Kidney glomerular epithelial cell (primary cell): ENCODE measurements around the gene CDC42BPB.

Source experiments
- DNase-seq: peaks from one replicate; lab custom pipeline; 2025; lab: John Stamatoyannopoulos, UW

Gene CDC42BPB

GRCh38 chr14:103057372-103058163 lies at the start of gene CDC42BPB:
TSS of gene CDC42BPB (minus strand) at chr14:103057549. CDS start at chr14:103057173, 376 bp downstream.
- peak; percentile 82 for DNase-seq

- no peak for DNase-seq
These were observed 48.3 kb upstream of the CDC42BPB start for GRCh38 chr14:103105580-103106150.

- DNase-seq = peak; percentile 65
These were observed 47.5 kb upstream of the CDC42BPB start for GRCh38 chr14:103104654-103105452.

GRCh38 chr14:103104389-103104653 lies 47.0 kb upstream of the CDC42BPB start:
- no peak for DNase-seq

- DNase-seq = no peak
These were observed 46.4 kb upstream of the CDC42BPB start for GRCh38 chr14:103103461-103104388.

DNA sequence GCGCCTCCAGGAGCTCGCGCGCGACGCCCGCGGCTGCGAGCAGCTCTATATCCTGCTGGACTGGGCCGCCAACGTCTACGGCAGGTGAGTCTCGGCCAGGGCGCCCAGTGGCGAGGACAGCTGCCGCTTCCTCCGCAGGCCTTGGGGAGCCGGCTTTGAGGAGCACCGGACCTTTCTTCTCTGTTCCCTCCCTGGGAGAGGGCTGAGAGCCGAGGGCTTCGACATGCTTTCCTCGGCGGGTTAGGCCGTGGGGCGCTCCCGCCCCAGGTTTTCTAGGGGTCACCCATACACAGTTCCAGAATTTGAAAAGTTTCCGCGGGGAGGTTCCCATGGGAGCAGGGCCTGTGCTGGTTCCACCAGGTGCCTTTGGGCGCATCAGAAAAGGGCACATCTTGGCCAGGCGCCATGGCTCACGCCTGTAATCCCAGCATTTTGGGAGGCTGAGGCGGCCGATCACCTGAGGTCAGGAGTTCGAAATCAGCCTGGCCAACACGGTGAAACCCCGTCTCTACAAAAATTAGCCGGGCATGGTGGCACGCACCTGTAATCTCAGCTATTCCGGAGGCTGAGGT lies 45.4 kb upstream of the CDC42BPB start:
- DNase-seq = no peak

DNA sequence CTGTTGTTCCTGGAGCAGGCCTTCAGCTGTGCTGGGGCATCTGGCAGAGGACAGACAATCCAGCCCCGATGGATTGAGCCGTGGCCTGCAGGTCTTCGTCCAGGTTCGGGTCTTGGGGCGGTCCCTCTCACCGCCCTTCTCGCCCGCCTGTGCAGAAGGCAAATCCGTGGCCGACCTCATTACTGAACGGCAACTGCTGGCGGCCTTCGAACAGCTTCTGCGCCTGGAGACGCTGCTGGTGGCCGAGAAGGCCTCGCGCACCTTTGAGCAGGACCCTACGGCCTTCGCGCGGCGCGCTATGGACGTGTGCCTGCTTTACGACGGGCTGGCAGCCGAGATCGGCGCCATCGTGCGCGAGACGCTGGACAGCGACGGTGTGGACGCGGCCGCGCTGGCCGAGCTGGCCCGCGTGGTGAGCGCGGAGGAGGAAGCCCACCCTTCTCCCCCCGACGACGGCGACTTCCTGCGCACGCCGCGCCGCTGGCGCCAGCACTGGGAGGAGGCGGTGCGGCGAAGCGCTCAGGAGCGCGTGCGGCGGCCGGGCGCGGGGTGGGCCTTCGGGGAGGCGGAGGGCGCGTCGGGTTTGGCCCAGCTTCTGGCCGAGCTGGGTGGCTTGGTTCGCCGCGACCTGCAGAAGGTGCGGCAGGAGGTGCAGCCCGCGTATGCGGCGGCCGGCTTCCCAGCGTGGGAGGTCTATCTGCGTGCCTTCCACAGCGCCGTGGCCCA lies 44.8 kb upstream of the CDC42BPB start:
- DNase-seq = no peak

DNA sequence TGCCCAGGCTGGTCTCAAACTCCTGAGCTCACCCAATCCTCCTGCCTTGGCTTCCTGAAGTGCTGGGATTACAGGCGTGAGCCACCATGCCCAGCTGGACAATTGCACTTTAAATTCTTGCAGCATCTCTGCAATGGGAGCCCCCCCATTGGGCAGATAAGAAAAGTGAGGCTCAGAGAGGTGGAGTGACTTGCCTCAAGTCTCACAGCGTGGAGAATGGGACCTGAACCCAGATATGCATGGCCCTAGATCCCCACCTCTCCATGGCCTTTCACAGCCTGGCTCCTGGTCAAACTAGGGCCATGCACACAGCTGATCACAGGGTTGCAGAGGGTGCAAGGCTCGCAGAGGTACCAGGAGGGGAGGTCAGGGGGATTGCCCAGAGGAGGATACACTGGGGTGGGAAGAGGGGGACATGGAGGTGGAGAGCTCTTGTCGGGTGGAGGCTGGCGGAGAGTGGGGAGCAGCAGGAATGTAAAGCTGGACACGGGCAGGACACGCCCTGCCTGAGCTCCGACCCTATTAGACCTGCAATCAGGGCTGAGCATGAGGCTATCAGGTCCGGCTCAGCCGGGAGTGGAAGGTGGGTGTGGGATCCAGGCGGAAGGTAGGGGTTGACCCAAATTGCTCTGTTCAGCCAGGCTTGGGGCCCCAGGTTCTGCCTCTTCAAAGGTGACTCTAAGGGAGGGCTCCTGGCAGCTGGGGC lies 44.1 kb upstream of the CDC42BPB start:
- no peak for DNase-seq

DNA sequence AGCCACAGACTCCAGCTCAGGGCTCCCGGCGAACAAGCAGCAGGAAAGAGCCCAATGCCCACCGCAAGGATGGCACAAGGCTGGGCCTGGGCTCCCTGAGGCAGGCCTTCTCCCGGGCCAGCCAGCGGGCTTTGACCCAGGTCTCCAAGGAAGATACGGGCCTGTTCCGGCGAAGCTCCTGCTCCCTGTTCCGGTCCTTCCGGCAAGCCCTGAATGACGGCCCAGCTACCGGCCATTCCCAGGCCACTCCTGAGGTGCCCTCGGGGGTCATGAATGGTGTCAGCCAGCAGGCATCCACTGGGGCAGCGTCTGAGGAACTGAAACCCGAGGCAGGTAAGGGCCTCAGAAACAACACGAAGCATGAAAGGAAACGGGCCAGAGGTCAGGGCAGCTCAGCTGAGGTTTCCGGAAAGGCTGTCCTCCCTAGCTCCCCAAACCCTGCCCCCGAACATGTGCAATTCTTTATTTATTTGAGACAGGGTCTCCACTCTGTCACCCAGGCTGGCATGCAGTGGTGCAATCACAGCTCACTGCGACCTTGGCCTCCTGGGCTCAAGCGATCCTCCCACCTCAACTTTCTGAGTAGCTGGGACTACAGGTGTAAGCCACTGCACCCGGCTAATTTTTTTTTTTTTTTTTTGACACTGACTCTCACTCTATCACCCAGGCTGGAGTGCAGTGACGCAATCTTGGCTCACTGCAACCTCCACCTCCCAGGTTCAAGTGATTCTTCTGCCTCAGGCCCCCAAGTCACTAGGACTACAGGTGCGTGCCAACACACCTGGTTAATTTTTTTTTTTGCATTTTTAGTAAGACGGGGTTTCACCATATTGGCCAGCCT lies 43.2 kb upstream of the CDC42BPB start:
- DNase-seq = no peak

GRCh38 chr14:103099733-103100280 lies 42.5 kb upstream of the CDC42BPB start:
- no peak for DNase-seq

DNA sequence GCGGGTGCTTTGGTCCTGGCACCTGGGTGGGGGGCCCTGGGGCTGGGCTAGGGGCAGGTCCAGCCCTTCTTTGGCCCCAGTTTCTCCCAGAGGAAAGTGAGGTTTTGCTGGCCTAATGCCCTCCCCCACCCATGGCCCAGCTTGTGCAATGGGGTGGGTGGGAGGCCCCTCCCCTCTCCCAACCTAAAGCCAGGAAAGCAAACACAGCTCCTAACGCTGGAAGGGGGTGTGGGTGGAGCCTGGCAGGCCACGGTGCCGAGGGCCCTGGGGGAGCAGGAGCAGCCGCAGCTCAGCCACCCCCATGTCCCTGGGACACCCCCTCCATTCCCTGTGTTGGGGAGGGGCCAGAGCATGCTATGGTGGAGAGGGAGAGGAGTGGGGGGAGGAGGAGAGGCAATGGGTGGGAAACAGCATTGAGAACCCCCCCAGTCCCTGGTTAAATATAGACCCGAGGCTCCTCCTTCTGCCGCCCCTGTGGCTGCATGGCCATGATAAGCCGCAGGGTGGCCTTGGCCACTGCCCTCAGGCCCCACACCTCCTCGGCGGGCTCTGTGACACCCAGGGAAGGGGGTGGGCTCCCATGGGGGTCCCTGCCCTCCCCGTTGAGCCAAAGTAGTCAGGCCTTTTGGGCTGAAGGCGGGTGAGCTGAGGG lies 41.9 kb upstream of the CDC42BPB start:
- no peak for DNase-seq

- no peak for DNase-seq
These were observed 40.9 kb upstream of the CDC42BPB start for GRCh38 chr14:103097994-103098957.

DNA sequence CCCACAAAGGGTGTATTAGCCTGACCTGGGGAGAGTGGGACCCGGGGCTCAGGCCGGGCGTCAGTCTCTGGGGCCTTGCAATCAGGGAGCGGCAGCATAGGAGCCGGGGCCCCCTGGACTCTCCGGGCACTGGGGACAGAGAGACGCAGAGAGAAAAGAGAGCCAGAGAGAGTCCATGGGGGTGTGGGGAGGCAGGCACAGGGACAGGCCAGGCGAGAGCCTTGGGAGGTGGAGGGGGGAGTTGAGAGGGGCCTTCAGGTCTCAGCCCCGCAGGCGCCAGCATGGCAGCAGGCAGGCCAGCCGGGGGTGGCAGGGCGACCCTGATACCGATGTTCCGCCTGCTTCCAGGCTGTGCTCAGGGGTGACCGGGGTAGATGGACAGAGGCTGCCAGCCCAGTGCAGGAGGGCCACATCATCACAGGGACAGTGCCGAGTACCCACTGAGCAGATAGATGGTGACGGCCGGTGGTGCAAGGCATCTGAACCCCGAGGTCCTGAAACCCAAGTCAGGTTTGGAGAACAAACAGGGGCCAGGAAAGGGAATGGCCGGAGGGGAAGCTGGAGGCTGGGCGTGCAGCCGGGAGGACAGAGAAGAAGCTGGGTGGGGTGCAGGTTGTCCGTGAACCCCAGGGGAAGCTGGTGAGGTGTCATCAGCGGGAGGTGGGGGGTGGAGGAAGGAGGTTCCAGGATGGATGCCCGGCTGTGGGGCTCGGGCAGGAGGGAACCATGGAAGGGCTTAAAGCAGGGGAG lies 40.1 kb upstream of the CDC42BPB start:
- DNase-seq = no peak

- DNase-seq = no peak
These were observed 39.0 kb upstream of the CDC42BPB start for GRCh38 chr14:103096387-103096786.

GRCh38 chr14:103095210-103095778 lies 37.9 kb upstream of the CDC42BPB start:
- DNase-seq = no peak
